H1 (cell line): ENCODE measurements around the gene SPATA32. TPM values are rescaled to one million over a fixed set of nuclear protein-coding genes. Genes with fewer than 3 reads are reported as not detected.

Experiments
- CTCF ChIA-PET: fragments of 300-600 bp; sonication (Branson Sonifier 250); formaldehyde crosslinking; loops from one replicate; lab custom pipeline; 2021; ENCODE audit not compliant: partially characterized antibody; lab: Charles Lee
- POLR2A ChIA-PET: fragments of 300-600 bp; sonication (Branson Sonifier 250); formaldehyde crosslinking; loops from one replicate; lab custom pipeline; 2021; ENCODE audit warnings: inconsistent platforms; ENCODE audit not compliant: partially characterized antibody; lab: Charles Lee
- DNase-seq, 2 experiments: peaks; one replicate each; pipeline versions ENCODE4 v3.0.0 to v3.0.0-alpha.2; 2010 to 2022; ENCODE audit warnings: low spot score in 2 of 2, low read depth in 1 of 2, mixed read lengths in 1 of 2
- FAIRE-seq: peaks from 2 replicates; lab custom pipeline; 2011; peaks lifted over from hg19 to GRCh38; lab: Jason Lieb, UNC
- H2AFZ ChIP-seq: 2 replicates; pipeline ENCODE4 v1.8.1; 2012; ENCODE audit warnings: low read length, inconsistent platforms
- H2AK5ac ChIP-seq: 2 replicates; pipeline ENCODE4 v1.6.1; 2013; ENCODE audit warnings: low read depth, low read length
- H2BK120ac ChIP-seq: replicated peaks from 2 replicates; pipeline ENCODE3; 2013; ENCODE audit warnings: low read depth, low read length, inconsistent platforms
- H2BK12ac ChIP-seq: 2 replicates; pipeline ENCODE4 v1.6.1; 2013; ENCODE audit warnings: low read depth, low read length
- H2BK15ac ChIP-seq: 2 replicates; pipeline ENCODE4 v1.6.1; 2013; ENCODE audit warnings: low read length
- H2BK20ac ChIP-seq: 2 replicates; pipeline ENCODE4 v1.6.1; 2013; ENCODE audit warnings: low read length
- H2BK5ac ChIP-seq: 2 replicates; pipeline ENCODE4 v1.6.1; 2013; ENCODE audit warnings: low read depth, low read length
- H3K14ac ChIP-seq: 2 replicates; pipeline ENCODE4 v1.6.1; 2013; ENCODE audit warnings: inconsistent platforms; ENCODE audit not compliant: insufficient read length
- H3K18ac ChIP-seq: 2 replicates; pipeline ENCODE4 v1.6.1; 2013; ENCODE audit warnings: low read length; ENCODE audit errors: extremely low read depth
- H3K23ac ChIP-seq: 2 replicates; pipeline ENCODE4 v1.6.1; 2013; ENCODE audit warnings: inconsistent platforms; ENCODE audit not compliant: insufficient read length
- H3K23me2 ChIP-seq: 2 replicates; pipeline ENCODE4 v1.6.1; 2013; ENCODE audit warnings: low read depth, low read length
- H3K27ac ChIP-seq: 2 replicates; pipeline ENCODE4 v1.6.1; 2011; ENCODE audit warnings: low read depth, low read length, inconsistent platforms
- H3K27me3 ChIP-seq, 4 experiments: replicated peaks in 1 of 4; 1 replicate in 1 of 4; 2 replicates in 3 of 4; pipeline versions ENCODE4 v1.6.1 to v1.8.1; 2011 to 2013; ENCODE audit warnings: low read length in 3 of 4, mild to moderate bottlenecking in 3 of 4, inconsistent platforms in 2 of 4, mixed read lengths in 2 of 4, moderate library complexity in 1 of 4; ENCODE audit not compliant: control insufficient read depth in 3 of 4, insufficient read depth in 3 of 4; ENCODE audit errors: extremely low read depth in 1 of 4
- H3K36me3 ChIP-seq, 4 experiments: 2 replicates each; pipeline versions ENCODE4 v1.6.1 to v1.8.1; 2011 to 2013; ENCODE audit warnings: mild to moderate bottlenecking in 4 of 4, low read length in 3 of 4, moderate library complexity in 2 of 4, control low read depth in 1 of 4, inconsistent platforms in 1 of 4; ENCODE audit not compliant: insufficient read depth in 4 of 4, control insufficient read depth in 2 of 4
- H3K4ac ChIP-seq: replicated peaks from 2 replicates; pipeline ENCODE3; 2013; ENCODE audit warnings: low read length, low read depth, mixed read lengths, inconsistent platforms; ENCODE audit not compliant: insufficient read length
- H3K4me1 ChIP-seq, 4 experiments: replicated peaks in 1 of 4; 1 replicate in 1 of 4; 2 replicates in 3 of 4; pipeline versions ENCODE4 v1.6.1 to v1.8.1; 2011 to 2013; ENCODE audit warnings: low read length in 3 of 4, inconsistent platforms in 2 of 4, mixed read lengths in 1 of 4; ENCODE audit not compliant: insufficient read depth in 4 of 4, control insufficient read depth in 3 of 4
- H3K4me2 ChIP-seq, 2 experiments: 2 replicates each; pipeline versions ENCODE4 v1.6.1 to v1.8.1; 2011 to 2013; ENCODE audit warnings: low read depth in 2 of 2, low read length in 2 of 2, control low read depth in 1 of 2, inconsistent platforms in 1 of 2, mild to moderate bottlenecking in 1 of 2; ENCODE audit not compliant: insufficient read depth in 1 of 2
- H3K4me3 ChIP-seq, 4 experiments: fragments of 200-600, 300-600 bp in 1 of 4; sonication (generic), shearing (Covaris generic), sonication (Bioruptor Twin) in 1 of 4; 2 replicates each; pipeline versions ENCODE4 v1.5.1 to v1.8.1; 2011 to 2016; ENCODE audit warnings: low read length in 4 of 4, low read depth in 3 of 4, control low read depth in 2 of 4, inconsistent platforms in 2 of 4, mild to moderate bottlenecking in 2 of 4, mixed read lengths in 1 of 4, moderate library complexity in 1 of 4; ENCODE audit not compliant: insufficient read depth in 2 of 4; ENCODE audit errors: extremely low read depth in 1 of 4
- H3K56ac ChIP-seq: replicated peaks from 2 replicates; pipeline ENCODE3; 2013; ENCODE audit warnings: low read depth, mild to moderate bottlenecking, mixed read lengths, low read length, inconsistent platforms; ENCODE audit not compliant: insufficient read length
- H3K79me1 ChIP-seq: 2 replicates; pipeline ENCODE4 v1.6.1; 2013; ENCODE audit warnings: low read depth, low read length, control low read depth
- H3K79me2 ChIP-seq, 2 experiments: 2 replicates each; pipeline versions ENCODE4 v1.6.1 to v1.8.1; 2012 to 2013; ENCODE audit warnings: low read length in 2 of 2, mild to moderate bottlenecking in 2 of 2, inconsistent platforms in 1 of 2; ENCODE audit not compliant: insufficient read depth in 2 of 2, control insufficient read depth in 1 of 2
- H3K9ac ChIP-seq, 4 experiments: replicated peaks in 1 of 4; 1 replicate in 1 of 4; 2 replicates in 3 of 4; pipeline versions ENCODE4 v1.6.1 to v1.8.1; 2011 to 2013; ENCODE audit warnings: low read depth in 3 of 4, low read length in 3 of 4, control low read depth in 2 of 4, mild to moderate bottlenecking in 2 of 4, moderate library complexity in 2 of 4, inconsistent platforms in 1 of 4; ENCODE audit errors: extremely low read depth in 1 of 4
- H3K9me3 ChIP-seq, 2 experiments: 2 replicates each; pipeline versions ENCODE4 v1.6.1 to v1.8.1; 2012 to 2013; ENCODE audit warnings: mild to moderate bottlenecking in 2 of 2, moderate library complexity in 2 of 2, control low read depth in 1 of 2, inconsistent platforms in 1 of 2, low read depth in 1 of 2, low read length in 1 of 2, mixed read lengths in 1 of 2; ENCODE audit not compliant: insufficient read depth in 2 of 2
- H4K20me1 ChIP-seq, 2 experiments: replicated peaks in 1 of 2; 2 replicates each; pipeline versions ENCODE3 to v1.8.1; 2011 to 2013; ENCODE audit warnings: inconsistent platforms in 2 of 2, low read length in 2 of 2, mild to moderate bottlenecking in 1 of 2; ENCODE audit not compliant: insufficient read depth in 2 of 2, control insufficient read depth in 1 of 2
- H4K5ac ChIP-seq: 2 replicates; pipeline ENCODE4 v1.6.1; 2013; ENCODE audit warnings: low read length, low read depth, mixed read lengths, inconsistent platforms; ENCODE audit not compliant: insufficient read length
- H4K8ac ChIP-seq: 2 replicates; pipeline ENCODE4 v1.8.0; 2013; ENCODE audit warnings: mild to moderate bottlenecking, moderate library complexity, low read length, inconsistent platforms; ENCODE audit not compliant: insufficient read depth; ENCODE audit errors: extremely low read depth
- H4K91ac ChIP-seq: replicated peaks from 2 replicates; pipeline ENCODE3; 2013; ENCODE audit warnings: low read length, mixed read lengths, inconsistent platforms; ENCODE audit not compliant: insufficient read length
- E2F6 ChIP-seq: IDR thresholded peaks from 2 replicates; pipeline ENCODE4 v1.6.1; 2012; ENCODE audit warnings: inconsistent platforms
- MAX ChIP-seq: IDR thresholded peaks from 2 replicates; pipeline ENCODE4 v1.6.1; 2012; ENCODE audit warnings: inconsistent platforms
- WGBS, 2 experiments: shearing (Covaris generic) in 1 of 2; methylation state at CpG; one replicate each; pipeline versions ENCODE4 v1.1.6 to v1.1.7; 2013 to 2015; ENCODE audit warnings: low lambda C conversion rate in 2 of 2, mixed read lengths in 2 of 2, inconsistent platforms in 1 of 2, low coverage in 1 of 2, missing lambda C conversion rate in 1 of 2; ENCODE audit not compliant: insufficient replicate concordance in 2 of 2, insufficient coverage in 1 of 2, insufficient read length in 1 of 2; ENCODE audit errors: extremely low coverage in 1 of 2, missing lambda C conversion rate in 1 of 2; 5-methylcytosine and 5-hydroxymethylcytosine counted together
- polyA plus RNA-seq, 7 experiments: library from polyadenylated mRNA; depleted of rRNA in 3 of 7; stranded (reverse) in 5 of 7; unstranded in 2 of 7; fragments of >200 nt in 5 of 7; fragments of 200-250 nt in 2 of 7; gene quantifications; 1 replicate in 5 of 7; 2 replicates in 1 of 7; 4 replicates in 1 of 7; pipeline versions ENCODE4 v1.2.1 to v1.2.3, GENCODE V29; 2011 to 2013; ENCODE audit warnings: missing spikeins in 2 of 7, mixed read lengths in 2 of 7
- total RNA-seq: library from RNA; stranded (reverse); fragmentation: NEBNext Ultra II Directional; extraction: Animal tissue kit (Norgen Biotek cat#: 25700); gene quantifications from 2 replicates; pipeline ENCODE4 v1.2.1, GENCODE V29; 2021
- TF ChIP-seq, protein P1 (sequence below): IDR thresholded peaks from 2 replicates; pipeline ENCODE4 v1.6.1; 2011; ENCODE audit warnings: low read length, improper control_type of control experiment

SPATA32 gene
- total and polyA plus RNA-seq, 2 of the 8 experiments (the other 6 are each of a cell fraction or from before 2014, with no cell fraction given) = 0.24 TPM; not detected in 1

DNA sequence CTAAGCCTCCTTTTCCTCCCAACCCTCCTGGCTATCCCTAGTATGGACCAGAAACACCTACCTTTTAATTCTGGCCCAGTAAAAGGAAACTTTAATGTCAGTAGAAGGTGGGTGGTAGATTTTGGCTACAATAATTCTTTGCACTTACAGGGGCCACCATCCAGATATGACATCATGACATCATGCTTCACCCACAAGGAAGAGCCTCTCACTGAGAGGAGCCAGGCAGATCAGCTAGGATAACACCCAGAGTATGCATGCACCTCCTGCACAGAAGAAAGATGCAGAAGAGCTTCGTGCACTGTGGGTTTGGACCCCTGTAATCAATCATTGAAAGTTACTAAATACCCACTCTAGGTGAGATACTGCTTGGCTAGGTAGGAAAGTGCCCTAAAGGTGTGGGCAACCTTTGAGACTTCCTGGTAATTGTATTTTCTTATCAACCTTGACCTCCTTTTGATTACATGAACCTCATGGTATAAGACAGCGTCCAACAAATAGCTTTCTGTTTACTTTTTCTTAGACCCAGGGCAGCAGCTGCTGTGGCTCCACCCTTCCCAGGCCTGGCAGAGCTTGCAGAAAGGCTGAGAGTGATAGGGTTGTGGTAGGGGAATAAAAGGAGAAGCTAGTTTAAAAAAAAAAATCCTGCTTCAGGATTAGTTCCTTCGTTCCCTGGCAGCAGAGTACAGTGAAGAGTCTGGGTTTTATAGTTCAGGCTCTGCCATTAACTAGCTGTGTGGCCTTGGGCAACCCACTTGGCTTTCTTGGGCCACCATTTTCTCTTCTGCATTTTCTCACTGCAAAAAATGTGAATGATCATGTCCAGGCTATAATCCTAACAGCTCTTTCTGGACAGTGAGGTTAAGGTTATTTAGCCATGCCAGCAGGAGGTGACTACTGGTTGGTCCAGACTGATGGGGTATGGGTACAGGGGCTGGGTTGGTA, 48.8 kb upstream of the SPATA32 start:
- Histone ChIP-seq H3K27ac (no peak overlapping the region), H4K8ac (no peak overlapping the region), H2BK15ac (no peak overlapping the region), H2AFZ (no peak overlapping the region), H3K9ac (no peak overlapping the region), H3K9me3 (no peaks in the 10 kb centered on the region), H2AK5ac (no peak overlapping the region), H2BK20ac (no peak overlapping the region), H2BK120ac (no peak overlapping the region), H4K91ac (no peak overlapping the region), H3K36me3 (no peaks in the 10 kb centered on the region), H4K20me1 (peaks cover 1 to 7% of the 10 kb centered on the region in 2 experiments), H3K18ac (no peak overlapping the region), H3K14ac (no peak overlapping the region), H3K4ac (no peak overlapping the region), H3K23me2 (no peaks in the 10 kb centered on the region), H2BK12ac (no peak overlapping the region), H2BK5ac (no peak overlapping the region), H3K79me2 (peaks cover 3 to 60% of the 10 kb centered on the region in 2 experiments; a peak in 3 of 4 replicates), H3K4me2 (no peak overlapping the region), H3K4me3 (no peak overlapping the region), H3K23ac (no peak overlapping the region), H3K79me1 (peaks cover 11% of the 10 kb centered on the region; the same call in 1 of the 2 replicates), H3K56ac (no peak overlapping the region), H3K27me3 (no peaks in the 10 kb centered on the region; a peak in 1 of 7 replicates), H4K5ac (no peak overlapping the region), H3K4me1 (peaks cover 0 to 3% (median 2%) of the 10 kb centered on the region in 4 experiments)
- ChIA-PET CTCF (interaction anchor here (0.7 to 7.4 kb wide), 14 partner anchors 15 to 1493 kb away, joined by 3 to 47 read pairs (median 4); no protein-coding TSS in a partner anchor), POLR2A (interaction anchor here (0.7 kb wide), 1 partner anchor 31 kb away, joined by 3 read pairs; no protein-coding TSS in a partner anchor)
- no peak for FAIRE-seq
- WGBS, 2 experiments = 80% methylated on average over 3 of the region's 3 CpGs; no CpG with 5 or more reads in 1 of the 2 experiments
- DNase-seq = no peak
- TF ChIP-seq MAX = no peak
- no peak for TF ChIP-seq E2F6
- TF ChIP-seq, protein P1, sequence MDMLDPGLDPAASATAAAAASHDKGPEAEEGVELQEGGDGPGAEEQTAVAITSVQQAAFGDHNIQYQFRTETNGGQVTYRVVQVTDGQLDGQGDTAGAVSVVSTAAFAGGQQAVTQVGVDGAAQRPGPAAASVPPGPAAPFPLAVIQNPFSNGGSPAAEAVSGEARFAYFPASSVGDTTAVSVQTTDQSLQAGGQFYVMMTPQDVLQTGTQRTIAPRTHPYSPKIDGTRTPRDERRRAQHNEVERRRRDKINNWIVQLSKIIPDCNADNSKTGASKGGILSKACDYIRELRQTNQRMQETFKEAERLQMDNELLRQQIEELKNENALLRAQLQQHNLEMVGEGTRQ = no peak
